B cell (primary cell): ENCODE results near the gene ADCY10. TPM values are rescaled to one million over a fixed set of nuclear protein-coding genes. Genes with fewer than 3 reads are reported as not detected.

Experiments used
- ATAC-seq: fragments of 200-7000 bp; cut with Tn5 transposase; one replicate; pipeline ENCODE4 v1.10.0; 2021; ENCODE audit warnings: low read depth, mild to moderate bottlenecking, moderate number of reproducible peaks, moderate library complexity
- CTCF ChIA-PET: fragments of 350-600 bp; sonication (Branson Sonifier 250); formaldehyde crosslinking; loops from one replicate; lab custom pipeline; 2021; ENCODE audit warnings: antibody characterized with exemption, inconsistent platforms; lab: Charles Lee
- POLR2A ChIA-PET: fragments of 350-600 bp; sonication (Branson Sonifier 250); formaldehyde crosslinking; loops from one replicate; lab custom pipeline; 2021; ENCODE audit warnings: antibody characterized with exemption; lab: Charles Lee
- DNase-seq: peaks from one replicate; pipeline ENCODE4 v3.0.0; 2013
- H2AFZ ChIP-seq: 2 replicates; pipeline ENCODE4 v1.6.1; 2012; ENCODE audit warnings: mild to moderate bottlenecking, low read depth, low read length; ENCODE audit not compliant: insufficient read depth, poor library complexity, severe bottlenecking
- H3K27ac ChIP-seq, 2 donors: 1 replicate in 1 of 2; 2 replicates in 1 of 2; pipeline ENCODE4 v1.5.1; 2012 to 2013; ENCODE audit warnings: low read length in 2 of 2, mild to moderate bottlenecking in 2 of 2, moderate library complexity in 1 of 2
- H3K27me3 ChIP-seq, 4 experiments: fragments of 200-600 bp in 1 of 4; sonication (generic) in 1 of 4; replicated peaks in 1 of 4; 1 replicate in 2 of 4; 2 replicates in 2 of 4; pipeline versions ENCODE4 v1.6.1 to v1.7.0; 2013 to 2016; ENCODE audit warnings: low read length in 3 of 4, mild to moderate bottlenecking in 2 of 4, mixed read lengths in 1 of 4, moderate library complexity in 1 of 4; ENCODE audit not compliant: insufficient read depth in 4 of 4, control insufficient read depth in 3 of 4; ENCODE audit errors: control extremely low read depth in 1 of 4
- H3K36me3 ChIP-seq, 2 experiments: replicated peaks in 1 of 2; 1 replicate in 1 of 2; 2 replicates in 1 of 2; pipeline versions ENCODE4 v1.6.1 to v1.7.1; 2013; ENCODE audit warnings: low read length in 1 of 2; ENCODE audit not compliant: insufficient read depth in 2 of 2, control insufficient read depth in 1 of 2; ENCODE audit errors: control extremely low read depth in 1 of 2, extremely low read depth in 1 of 2
- H3K4me1 ChIP-seq, 2 donors: fragments of 200-600 bp in 1 of 2; sonication (generic) in 1 of 2; 1 replicate in 1 of 2; 2 replicates in 1 of 2; pipeline versions ENCODE4 v1.5.1 to v1.6.1; 2013 to 2017; ENCODE audit warnings: low read length in 2 of 2; ENCODE audit not compliant: control insufficient read depth in 2 of 2, insufficient read depth in 2 of 2
- H3K4me2 ChIP-seq: replicated peaks from 2 replicates; pipeline ENCODE3; 2012; ENCODE audit warnings: mild to moderate bottlenecking, low read depth, low read length; ENCODE audit not compliant: poor library complexity, severe bottlenecking
- H3K4me3 ChIP-seq, 5 experiments: fragments of 200-600 bp in 1 of 5; sonication (generic) in 1 of 5; 1 replicate in 3 of 5; 2 replicates in 2 of 5; pipeline versions ENCODE4 v1.5.1 to v1.7.0; 2011 to 2016; ENCODE audit warnings: low read length in 4 of 5, mild to moderate bottlenecking in 4 of 5, low read depth in 2 of 5, control low read depth in 1 of 5, moderate library complexity in 1 of 5; ENCODE audit not compliant: insufficient read depth in 1 of 5; ENCODE audit errors: control extremely low read depth in 1 of 5, extremely low read depth in 1 of 5
- H3K79me2 ChIP-seq: fragments of 200-600 bp; sonication (generic); one replicate; pipeline ENCODE4 v1.6.0; 2016; ENCODE audit warnings: low read length; ENCODE audit not compliant: control insufficient read depth, insufficient read depth
- H3K9ac ChIP-seq: fragments of 200-600 bp; sonication (generic); 2 replicates; pipeline ENCODE4 v1.6.1; 2017; ENCODE audit warnings: mild to moderate bottlenecking, low read length, moderate library complexity
- H3K9me3 ChIP-seq, 3 donors: one replicate each; pipeline versions ENCODE4 v1.6.1 to v1.7.1; 2013; ENCODE audit warnings: low read length in 2 of 3; ENCODE audit not compliant: control insufficient read depth in 2 of 3, insufficient read depth in 1 of 3; ENCODE audit errors: control extremely low read depth in 1 of 3
- H4K20me1 ChIP-seq: 2 replicates; pipeline ENCODE4 v1.6.0; 2012; ENCODE audit warnings: mild to moderate bottlenecking, low read length; ENCODE audit not compliant: insufficient read depth, control insufficient read depth, poor library complexity, severe bottlenecking
- H3K27ac Mint-ChIP-seq: one replicate; pipeline ENCODE4 v1.8.0; 2021; ENCODE audit warnings: mixed read lengths
- H3K27me3 Mint-ChIP-seq: one replicate; pipeline ENCODE4 v1.8.0; 2021; ENCODE audit warnings: mixed read lengths
- H3K4me1 Mint-ChIP-seq: one replicate; pipeline ENCODE4 v1.8.0; 2021; ENCODE audit warnings: mixed read lengths
- H3K4me3 Mint-ChIP-seq: one replicate; pipeline ENCODE4 v1.8.0; 2021; ENCODE audit warnings: mixed read lengths
- H3K9me3 Mint-ChIP-seq: one replicate; pipeline ENCODE4 v1.8.0; 2022; ENCODE audit warnings: mixed read lengths; ENCODE audit not compliant: insufficient read depth
- CTCF ChIP-seq: fragments of 200-600 bp; IDR thresholded peaks from one replicate; pipeline ENCODE4 v1.8.0; 2022; ENCODE audit warnings: antibody characterized with exemption, mild to moderate bottlenecking
- EZH2 ChIP-seq: IDR thresholded peaks from 2 replicates; pipeline ENCODE4 v1.6.1; 2012; ENCODE audit warnings: borderline replicate concordance, low read depth, mild to moderate bottlenecking, moderate library complexity, low read length; ENCODE audit not compliant: insufficient read depth, poor library complexity, severe bottlenecking
- WGBS: methylation state at CpG from one replicate; pipeline ENCODE4 v1.1.5; 2013; ENCODE audit warnings: missing lambda C conversion rate; ENCODE audit not compliant: insufficient coverage; 5-methylcytosine and 5-hydroxymethylcytosine counted together
- intact Hi-C: fragments of 100-400 bp; cut with micrococcal nuclease; formaldehyde crosslinking; loops from one replicate; pipeline ENCODE4 v1.10.0; 2022
- polyA plus RNA-seq: library from polyadenylated mRNA; depleted of rRNA; stranded (reverse); fragments of >200 nt; gene quantifications from 2 replicates; pipeline ENCODE4 v1.2.3, GENCODE V29; 2012
- total RNA-seq, 2 donors: library from RNA; stranded (reverse); fragments of 120-200 nt in 1 of 2; gene quantifications; 1 replicate in 1 of 2; 2 replicates in 1 of 2; pipeline versions ENCODE4 v1.2.3 to v1.2.4, GENCODE V29; 2013 to 2022

Gene ADCY10
- total and polyA plus RNA-seq, 2 donors (not counting 1 experiment from before 2014, with no cell fraction given) = 0.15 TPM; not detected in 1

GRCh38 chr1:167938080-167938636 lies 24.2 kb upstream of the ADCY10 start:
- peak overlapping the region; percentile 44 for H3K27ac Mint-ChIP-seq
- Histone ChIP-seq H3K4me1 (peaks cover 10 to 27% of the 10 kb centered on the region in 2 donors), H3K79me2 (peaks cover 81% of the 10 kb centered on the region), H3K4me2 (peak overlapping the region; percentile 84), H3K27me3 (no peaks in the 10 kb centered on the region), H3K9me3 (no peaks in the 10 kb centered on the region), H3K9ac (peak overlapping the region; percentile 90), H4K20me1 (no peaks in the 10 kb centered on the region), H3K27ac (peak overlapping the region; percentile 87 to 90), H3K36me3 (no peaks in the 10 kb centered on the region), H3K4me3 (peak overlapping the region in 2 of 5 experiments; percentile 79 to 96), H2AFZ (no peak overlapping the region)
- no peak for TF ChIP-seq CTCF
- no peak for TF ChIP-seq EZH2
- H3K27me3 Mint-ChIP-seq = no peaks in the 10 kb centered on the region
- CTCF ChIA-PET = interaction anchor here (1.0 kb wide), 1 partner anchor 11 kb away, joined by 3 read pairs; no protein-coding TSS in a partner anchor
- intact Hi-C loops = loop anchor here (5.0 to 10.0 kb wide), 4 partner anchors 67 to 1429 kb away; partner anchors contain the start of genes BLZF1, CREG1 and NME7
- H3K4me1 Mint-ChIP-seq = peaks cover 33% of the 10 kb centered on the region
- ATAC-seq = no peak
- peak overlapping the region; percentile 73 for H3K4me3 Mint-ChIP-seq
- WGBS = no CpG with 5 or more reads among the region's 5 CpGs
- POLR2A ChIA-PET = no interaction called here
- DNase-seq = no peak
- H3K9me3 Mint-ChIP-seq = no peaks in the 10 kb centered on the region

- intact Hi-C loops = loop anchor here (2.0 to 10.0 kb wide), 10 partner anchors 67 to 1430 kb away; partner anchors contain the start of genes BLZF1, CREG1, NME7 and POGK
- TF ChIP-seq CTCF = no peak
- TF ChIP-seq EZH2 = no peak
- peaks cover 10 to 27% of the 10 kb centered on the region in 2 donors for H3K4me1 ChIP-seq
- ChIA-PET CTCF (interaction anchor here (0.6 kb wide), 1 partner anchor 1431 kb away, joined by 3 read pairs; no protein-coding TSS in a partner anchor), POLR2A (no interaction called here)
- WGBS = no CpG with 5 or more reads among the region's 5 CpGs
- DNase-seq = no peak
- H3K36me3 ChIP-seq = no peaks in the 10 kb centered on the region
- peak overlapping the region; percentile 77 to 96 (median 88) for H3K4me3 ChIP-seq
- no peaks in the 10 kb centered on the region for H3K27me3 ChIP-seq
- Mint-ChIP-seq H3K4me3 (peak overlapping the region; percentile 95), H3K27me3 (no peaks in the 10 kb centered on the region), H3K4me1 (peaks cover 35% of the 10 kb centered on the region), H3K27ac (peak overlapping the region; percentile 100), H3K9me3 (no peaks in the 10 kb centered on the region)
- H3K9ac ChIP-seq = peak overlapping the region; percentile 90
- H2AFZ ChIP-seq = peak overlapping the region; percentile 95
- no peaks in the 10 kb centered on the region for H4K20me1 ChIP-seq
- peaks cover 81% of the 10 kb centered on the region for H3K79me2 ChIP-seq
- no peaks in the 10 kb centered on the region for H3K9me3 ChIP-seq
- peak overlapping the region; percentile 84 for H3K4me2 ChIP-seq
- ATAC-seq = no peak
- peak overlapping the region; percentile 87 to 90 for H3K27ac ChIP-seq
Measured at GRCh38 chr1:167937709-167938010, 23.7 kb upstream of the ADCY10 start.
